Ovary (tissue), 3 donors: ENCODE results near the gene GOSR2.

Experiments
- POLR2A ChIP-seq: fragments of 450-650 bp; IDR thresholded peaks from one replicate; pipeline ENCODE4 v1.6.1; 2017; ENCODE audit warnings: antibody characterized with exemption, mild to moderate bottlenecking, moderate library complexity
- TF ChIP-seq, protein P1 (sequence below), 3 donors: fragments of 450-650 bp in 2 of 3; fragments of 200-600 bp in 1 of 3; IDR thresholded peaks; one replicate each; pipeline versions ENCODE4 v1.5.1 to v1.8.0; 2016 to 2022; ENCODE audit warnings: antibody characterized with exemption in 3 of 3, mild to moderate bottlenecking in 1 of 3
- donor health status: DM: no; HTN: no; CAD: no.

DNA sequence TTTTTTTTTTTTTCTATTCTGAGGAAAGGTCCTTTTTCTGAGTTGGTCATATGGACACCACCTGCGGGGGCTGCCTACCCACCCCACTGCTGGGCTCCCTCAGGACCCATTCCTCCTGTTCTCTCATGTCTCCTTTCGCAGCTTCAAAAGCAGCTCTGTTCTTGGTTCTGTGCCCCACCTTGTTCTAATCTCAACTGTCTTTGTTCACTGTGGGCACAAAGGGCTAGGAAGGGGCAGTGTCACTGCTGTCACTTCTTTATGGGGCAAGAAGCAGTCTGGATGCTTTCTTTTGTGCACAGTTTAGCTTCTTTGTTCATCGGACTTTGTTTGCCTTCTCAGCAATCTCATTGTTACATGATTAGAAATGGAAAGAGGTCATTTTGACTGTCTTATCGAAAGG lies 7.1 kb downstream of the GOSR2 start:
- TF ChIP-seq, protein P1, sequence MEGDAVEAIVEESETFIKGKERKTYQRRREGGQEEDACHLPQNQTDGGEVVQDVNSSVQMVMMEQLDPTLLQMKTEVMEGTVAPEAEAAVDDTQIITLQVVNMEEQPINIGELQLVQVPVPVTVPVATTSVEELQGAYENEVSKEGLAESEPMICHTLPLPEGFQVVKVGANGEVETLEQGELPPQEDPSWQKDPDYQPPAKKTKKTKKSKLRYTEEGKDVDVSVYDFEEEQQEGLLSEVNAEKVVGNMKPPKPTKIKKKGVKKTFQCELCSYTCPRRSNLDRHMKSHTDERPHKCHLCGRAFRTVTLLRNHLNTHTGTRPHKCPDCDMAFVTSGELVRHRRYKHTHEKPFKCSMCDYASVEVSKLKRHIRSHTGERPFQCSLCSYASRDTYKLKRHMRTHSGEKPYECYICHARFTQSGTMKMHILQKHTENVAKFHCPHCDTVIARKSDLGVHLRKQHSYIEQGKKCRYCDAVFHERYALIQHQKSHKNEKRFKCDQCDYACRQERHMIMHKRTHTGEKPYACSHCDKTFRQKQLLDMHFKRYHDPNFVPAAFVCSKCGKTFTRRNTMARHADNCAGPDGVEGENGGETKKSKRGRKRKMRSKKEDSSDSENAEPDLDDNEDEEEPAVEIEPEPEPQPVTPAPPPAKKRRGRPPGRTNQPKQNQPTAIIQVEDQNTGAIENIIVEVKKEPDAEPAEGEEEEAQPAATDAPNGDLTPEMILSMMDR (IDR thresholded peaks at IDR 0.05): no peak
- TF ChIP-seq POLR2A: no peak
